IPS-18c (cell line): ENCODE data around the gene PEAK1.
"Not testable (repeated sequence)": the region's sequence is repeated elsewhere in the genome, so short reads cannot be mapped to it uniquely, and the experiment has no call there.

Source experiments
- H3K4me3 ChIP-seq: 2 replicates; pipeline ENCODE4 v1.7.0; 2013; ENCODE audit warnings: low read depth, mild to moderate bottlenecking, low read length, moderate library complexity; ENCODE audit not compliant: insufficient read depth
- H3K9me3 ChIP-seq: one replicate; pipeline ENCODE4 v1.6.1; 2013; ENCODE audit warnings: mild to moderate bottlenecking, low read length, moderate library complexity; ENCODE audit not compliant: control insufficient read depth, insufficient read depth

The PEAK1 gene

GRCh38 chr15:77162872-77163633, 256.9 kb downstream of the PEAK1 start:
- no peaks in the 10 kb centered on the region for H3K9me3 ChIP-seq
- H3K4me3 ChIP-seq: no peak overlapping the region

- H3K4me3 ChIP-seq: no peak overlapping the region
Measured at GRCh38 chr15:77160562-77161478, 259.1 kb downstream of the PEAK1 start.

GRCh38 chr15:77156000-77156399, 263.9 kb downstream of the PEAK1 start:
- not testable (repeated sequence) for H3K9me3 ChIP-seq, H3K4me3 ChIP-seq

More at GRCh38 chr15:77160562-77161478, 259.1 kb downstream of the PEAK1 start:
- H3K9me3 ChIP-seq: no peaks in the 10 kb centered on the region

- no peak overlapping the region for H3K4me3 ChIP-seq
Measured at GRCh38 chr15:77148191-77148590, 271.7 kb downstream of the PEAK1 start.

GRCh38 chr15:77145370-77145769, 274.5 kb downstream of the PEAK1 start:
- no peak overlapping the region for H3K4me3 ChIP-seq
- no peaks in the 10 kb centered on the region for H3K9me3 ChIP-seq

More at GRCh38 chr15:77148191-77148590, 271.7 kb downstream of the PEAK1 start:
- no peaks in the 10 kb centered on the region for H3K9me3 ChIP-seq

- Histone ChIP-seq H3K9me3 (no peaks in the 10 kb centered on the region), H3K4me3 (no peak overlapping the region)
Measured at GRCh38 chr15:77144492-77145070, 275.3 kb downstream of the PEAK1 start.

GRCh38 chr15:77144026-77144425, 275.9 kb downstream of the PEAK1 start:
- Histone ChIP-seq H3K4me3 (no peak overlapping the region), H3K9me3 (no peaks in the 10 kb centered on the region)

GRCh38 chr15:77143616-77144015, 276.3 kb downstream of the PEAK1 start:
- H3K4me3 ChIP-seq: no peak overlapping the region

GRCh38 chr15:77143191-77143590, 276.7 kb downstream of the PEAK1 start:
- no peaks in the 10 kb centered on the region for H3K9me3 ChIP-seq
- H3K4me3 ChIP-seq: no peak overlapping the region

More at GRCh38 chr15:77143616-77144015, 276.3 kb downstream of the PEAK1 start:
- H3K9me3 ChIP-seq: no peaks in the 10 kb centered on the region

GRCh38 chr15:77140220-77140619, 279.7 kb downstream of the PEAK1 start:
- H3K9me3 ChIP-seq: no peaks in the 10 kb centered on the region

GRCh38 chr15:77139312-77139711, 280.6 kb downstream of the PEAK1 start:
- no peak overlapping the region for H3K4me3 ChIP-seq
- H3K9me3 ChIP-seq: no peaks in the 10 kb centered on the region

More at GRCh38 chr15:77140220-77140619, 279.7 kb downstream of the PEAK1 start:
- no peak overlapping the region for H3K4me3 ChIP-seq

- Histone ChIP-seq H3K4me3 (no peak overlapping the region), H3K9me3 (no peaks in the 10 kb centered on the region)
Measured at GRCh38 chr15:77138167-77138522, 281.8 kb downstream of the PEAK1 start.

GRCh38 chr15:77135181-77135580, 284.7 kb downstream of the PEAK1 start:
- H3K9me3 ChIP-seq: no peaks in the 10 kb centered on the region

GRCh38 chr15:77130315-77130930, 289.5 kb downstream of the PEAK1 start:
- H3K9me3 ChIP-seq: no peaks in the 10 kb centered on the region
- H3K4me3 ChIP-seq: no peak overlapping the region

More at GRCh38 chr15:77135181-77135580, 284.7 kb downstream of the PEAK1 start:
- no peak overlapping the region for H3K4me3 ChIP-seq

GRCh38 chr15:77127626-77128025, 292.3 kb downstream of the PEAK1 start:
- Histone ChIP-seq H3K4me3 (no peak overlapping the region), H3K9me3 (no peaks in the 10 kb centered on the region)

GRCh38 chr15:77126529-77127326, 293.2 kb downstream of the PEAK1 start:
- Histone ChIP-seq H3K9me3 (no peaks in the 10 kb centered on the region), H3K4me3 (no peak overlapping the region)
